Measurements from ENCODE around the gene CCDC167.

The CCDC167 gene

DNA sequence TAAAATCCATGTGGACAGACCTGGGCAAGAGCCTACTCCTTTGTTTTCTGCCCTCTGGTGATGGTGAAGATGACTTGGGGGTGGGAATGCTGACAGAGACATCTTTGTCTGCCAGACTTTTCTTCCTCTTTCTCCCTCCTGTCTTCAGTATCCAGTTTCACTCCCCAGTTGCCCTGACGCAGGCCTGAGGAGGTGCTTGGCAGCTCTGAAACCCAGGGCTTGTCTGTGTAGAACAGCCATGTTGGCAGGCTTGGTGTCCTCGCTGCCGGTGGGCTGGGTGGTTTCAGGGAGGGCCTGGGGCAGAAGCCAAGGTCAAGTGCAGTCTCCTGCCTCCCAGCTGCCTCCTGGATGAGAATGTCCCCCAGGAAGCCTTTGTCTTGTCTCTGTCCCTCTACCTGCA, 22.5 kb downstream of the CCDC167 start:
- no peak for TF ChIP-seq RAD21 (IDR thresholded peaks at IDR 0.05; ENCODE audit: low read depth)
- no peak for TF ChIP-seq EGR1 (IDR thresholded peaks at IDR 0.05)
- no peak for TF ChIP-seq NFIC (IDR thresholded peaks at IDR 0.05)
- TF ChIP-seq, protein P1, sequence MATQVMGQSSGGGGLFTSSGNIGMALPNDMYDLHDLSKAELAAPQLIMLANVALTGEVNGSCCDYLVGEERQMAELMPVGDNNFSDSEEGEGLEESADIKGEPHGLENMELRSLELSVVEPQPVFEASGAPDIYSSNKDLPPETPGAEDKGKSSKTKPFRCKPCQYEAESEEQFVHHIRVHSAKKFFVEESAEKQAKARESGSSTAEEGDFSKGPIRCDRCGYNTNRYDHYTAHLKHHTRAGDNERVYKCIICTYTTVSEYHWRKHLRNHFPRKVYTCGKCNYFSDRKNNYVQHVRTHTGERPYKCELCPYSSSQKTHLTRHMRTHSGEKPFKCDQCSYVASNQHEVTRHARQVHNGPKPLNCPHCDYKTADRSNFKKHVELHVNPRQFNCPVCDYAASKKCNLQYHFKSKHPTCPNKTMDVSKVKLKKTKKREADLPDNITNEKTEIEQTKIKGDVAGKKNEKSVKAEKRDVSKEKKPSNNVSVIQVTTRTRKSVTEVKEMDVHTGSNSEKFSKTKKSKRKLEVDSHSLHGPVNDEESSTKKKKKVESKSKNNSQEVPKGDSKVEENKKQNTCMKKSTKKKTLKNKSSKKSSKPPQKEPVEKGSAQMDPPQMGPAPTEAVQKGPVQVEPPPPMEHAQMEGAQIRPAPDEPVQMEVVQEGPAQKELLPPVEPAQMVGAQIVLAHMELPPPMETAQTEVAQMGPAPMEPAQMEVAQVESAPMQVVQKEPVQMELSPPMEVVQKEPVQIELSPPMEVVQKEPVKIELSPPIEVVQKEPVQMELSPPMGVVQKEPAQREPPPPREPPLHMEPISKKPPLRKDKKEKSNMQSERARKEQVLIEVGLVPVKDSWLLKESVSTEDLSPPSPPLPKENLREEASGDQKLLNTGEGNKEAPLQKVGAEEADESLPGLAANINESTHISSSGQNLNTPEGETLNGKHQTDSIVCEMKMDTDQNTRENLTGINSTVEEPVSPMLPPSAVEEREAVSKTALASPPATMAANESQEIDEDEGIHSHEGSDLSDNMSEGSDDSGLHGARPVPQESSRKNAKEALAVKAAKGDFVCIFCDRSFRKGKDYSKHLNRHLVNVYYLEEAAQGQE (IDR thresholded peaks at IDR 0.05; ENCODE audit: low read depth): no peak
- no peak for TF ChIP-seq CEBPB (IDR thresholded peaks at IDR 0.05)
- no peak for TF ChIP-seq EP300 (IDR thresholded peaks at IDR 0.05; ENCODE audit: borderline replicate concordance)
- no peak for TF ChIP-seq TAF1 (IDR thresholded peaks at IDR 0.05; ENCODE audit: low read depth)
- TF ChIP-seq ZBTB7A (IDR thresholded peaks at IDR 0.05; ENCODE audit: low read depth): no peak
- TF ChIP-seq FOXM1 (IDR thresholded peaks at IDR 0.05; ENCODE audit: borderline replicate concordance, low read depth): no peak
- TF ChIP-seq, protein P2, sequence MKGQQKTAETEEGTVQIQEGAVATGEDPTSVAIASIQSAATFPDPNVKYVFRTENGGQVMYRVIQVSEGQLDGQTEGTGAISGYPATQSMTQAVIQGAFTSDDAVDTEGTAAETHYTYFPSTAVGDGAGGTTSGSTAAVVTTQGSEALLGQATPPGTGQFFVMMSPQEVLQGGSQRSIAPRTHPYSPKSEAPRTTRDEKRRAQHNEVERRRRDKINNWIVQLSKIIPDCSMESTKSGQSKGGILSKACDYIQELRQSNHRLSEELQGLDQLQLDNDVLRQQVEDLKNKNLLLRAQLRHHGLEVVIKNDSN (IDR thresholded peaks at IDR 0.05): no peak
- TF ChIP-seq, protein P3, sequence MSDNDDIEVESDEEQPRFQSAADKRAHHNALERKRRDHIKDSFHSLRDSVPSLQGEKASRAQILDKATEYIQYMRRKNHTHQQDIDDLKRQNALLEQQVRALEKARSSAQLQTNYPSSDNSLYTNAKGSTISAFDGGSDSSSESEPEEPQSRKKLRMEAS (IDR thresholded peaks at IDR 0.05): no peak
- no peak for TF ChIP-seq TEAD4 (IDR thresholded peaks at IDR 0.05)
- TF ChIP-seq CREB1 (IDR thresholded peaks at IDR 0.05; ENCODE audit: low read depth): no peak
- TF ChIP-seq TCF12 (IDR thresholded peaks at IDR 0.05; ENCODE audit: low read depth): no peak
- no peak for TF ChIP-seq YY1 (IDR thresholded peaks at IDR 0.05; ENCODE audit: low read depth)

DNA sequence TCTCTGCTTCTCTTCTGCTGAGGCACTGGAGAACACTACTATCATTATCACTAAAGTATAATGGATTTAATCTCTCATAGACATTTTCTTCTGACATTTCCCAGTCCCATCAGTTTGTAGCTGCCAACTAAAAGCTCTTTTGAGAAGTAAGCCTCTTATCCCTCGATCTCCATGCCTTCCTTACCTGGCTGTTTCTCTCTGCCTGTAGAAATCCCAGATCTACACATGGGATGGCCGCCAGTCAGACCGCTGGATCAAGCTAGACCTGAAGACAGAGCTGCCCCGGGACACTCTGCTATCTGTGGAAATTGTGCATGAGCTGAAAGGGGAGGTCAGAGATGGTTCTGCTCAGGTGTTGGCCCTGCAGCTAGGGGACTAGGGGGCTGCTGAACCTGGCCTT, 25.4 kb downstream of the CCDC167 start:
- TF ChIP-seq TCF12 (IDR thresholded peaks at IDR 0.05; ENCODE audit: low read depth) (no peak), TEAD4 (IDR thresholded peaks at IDR 0.05) (no peak), FOXM1 (IDR thresholded peaks at IDR 0.05; ENCODE audit: borderline replicate concordance, low read depth) (no peak), TAF1 (IDR thresholded peaks at IDR 0.05; ENCODE audit: low read depth) (no peak), ZBTB7A (IDR thresholded peaks at IDR 0.05; ENCODE audit: low read depth) (no peak), NFIC (IDR thresholded peaks at IDR 0.05) (no peak), EP300 (IDR thresholded peaks at IDR 0.05; ENCODE audit: borderline replicate concordance) (no peak), CEBPB (IDR thresholded peaks at IDR 0.05) (no peak), EGR1 (IDR thresholded peaks at IDR 0.05) (no peak), CREB1 (IDR thresholded peaks at IDR 0.05; ENCODE audit: low read depth) (no peak)
- TF ChIP-seq, protein P3 (IDR thresholded peaks at IDR 0.05): no peak
- TF ChIP-seq, protein P1 (IDR thresholded peaks at IDR 0.05; ENCODE audit: low read depth): no peak

DNA sequence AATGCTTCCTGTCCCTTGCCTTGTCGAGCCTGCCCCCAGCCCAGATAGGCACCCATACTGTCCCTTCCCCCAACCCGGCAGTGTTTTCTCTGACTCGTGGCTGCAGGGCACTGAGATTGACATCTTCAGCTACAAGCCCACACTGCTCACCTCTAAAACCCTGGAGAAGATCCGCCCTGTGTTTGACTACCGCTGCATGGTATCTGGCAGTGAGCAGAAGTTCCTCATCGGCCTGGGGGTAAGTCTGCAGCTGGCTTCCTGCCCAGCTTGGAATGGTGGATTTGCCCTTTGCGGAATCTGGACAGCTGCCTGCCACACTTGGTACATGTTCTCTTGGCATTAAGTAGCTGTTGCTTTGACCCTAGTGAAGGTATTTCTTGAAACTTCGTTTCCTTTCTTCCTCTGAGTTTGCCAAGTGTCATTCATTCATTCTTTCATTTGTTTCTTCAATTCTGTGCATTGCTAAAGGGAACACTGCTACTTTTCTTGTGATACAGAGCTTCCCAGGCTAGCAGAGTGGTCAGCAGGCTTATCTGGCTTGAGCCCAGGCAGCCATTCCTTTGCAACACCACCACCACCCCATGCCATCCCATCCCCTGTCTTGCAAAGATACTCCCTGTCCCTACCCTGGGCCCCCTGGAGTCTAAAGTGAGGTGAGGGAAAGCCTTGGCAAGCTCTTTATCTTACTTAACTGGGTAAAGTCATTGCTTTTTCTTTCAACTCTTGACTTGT, 26.2 kb downstream of the CCDC167 start:
- TF ChIP-seq YY1 (IDR thresholded peaks at IDR 0.05; ENCODE audit: low read depth) (no peak), RAD21 (IDR thresholded peaks at IDR 0.05; ENCODE audit: low read depth) (no peak), EP300 (IDR thresholded peaks at IDR 0.05; ENCODE audit: borderline replicate concordance) (no peak), CEBPB (IDR thresholded peaks at IDR 0.05) (no peak), TEAD4 (IDR thresholded peaks at IDR 0.05) (no peak), EGR1 (IDR thresholded peaks at IDR 0.05) (no peak), CREB1 (IDR thresholded peaks at IDR 0.05; ENCODE audit: low read depth) (no peak), FOXM1 (IDR thresholded peaks at IDR 0.05; ENCODE audit: borderline replicate concordance, low read depth) (no peak), TAF1 (IDR thresholded peaks at IDR 0.05; ENCODE audit: low read depth) (no peak), TCF12 (IDR thresholded peaks at IDR 0.05; ENCODE audit: low read depth) (no peak), NFIC (IDR thresholded peaks at IDR 0.05) (no peak)
- TF ChIP-seq, protein P1 (IDR thresholded peaks at IDR 0.05; ENCODE audit: low read depth): no peak
- TF ChIP-seq, protein P2 (IDR thresholded peaks at IDR 0.05): no peak
- TF ChIP-seq, protein P3 (IDR thresholded peaks at IDR 0.05): no peak

DNA sequence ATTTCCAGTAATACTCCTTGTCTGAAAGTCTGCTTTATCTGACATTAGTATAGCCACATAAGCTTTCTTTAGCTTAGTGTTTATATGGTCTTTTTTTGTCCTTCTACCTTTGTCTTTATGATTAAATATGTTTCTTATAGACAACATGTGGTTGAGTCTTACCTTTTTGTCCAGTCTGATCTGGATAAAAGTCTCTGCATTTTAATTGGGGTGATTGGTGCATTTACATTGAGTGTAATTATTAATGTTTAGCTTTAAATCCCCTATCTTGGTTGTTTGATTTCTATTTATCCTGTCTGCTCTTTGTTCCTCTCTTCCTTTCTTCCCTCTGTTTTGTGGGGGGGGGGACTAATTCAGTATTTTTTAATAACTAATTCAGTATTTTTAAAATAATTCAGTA, 32.0 kb downstream of the CCDC167 start:
- no peak for TF ChIP-seq TCF12 (IDR thresholded peaks at IDR 0.05; ENCODE audit: low read depth)
- TF ChIP-seq EGR1 (IDR thresholded peaks at IDR 0.05): no peak
- TF ChIP-seq TEAD4 (IDR thresholded peaks at IDR 0.05): no peak
- TF ChIP-seq YY1 (IDR thresholded peaks at IDR 0.05; ENCODE audit: low read depth): no peak
- TF ChIP-seq, protein P2 (IDR thresholded peaks at IDR 0.05): no peak
- TF ChIP-seq TAF1 (IDR thresholded peaks at IDR 0.05; ENCODE audit: low read depth): no peak
- no peak for TF ChIP-seq CREB1 (IDR thresholded peaks at IDR 0.05; ENCODE audit: low read depth)
- TF ChIP-seq EP300 (IDR thresholded peaks at IDR 0.05; ENCODE audit: borderline replicate concordance): no peak
- TF ChIP-seq NFIC (IDR thresholded peaks at IDR 0.05): no peak
- TF ChIP-seq FOXM1 (IDR thresholded peaks at IDR 0.05; ENCODE audit: borderline replicate concordance, low read depth): no peak
- TF ChIP-seq, protein P3 (IDR thresholded peaks at IDR 0.05): no peak
- TF ChIP-seq, protein P1 (IDR thresholded peaks at IDR 0.05; ENCODE audit: low read depth): no peak
- no peak for TF ChIP-seq ZBTB7A (IDR thresholded peaks at IDR 0.05; ENCODE audit: low read depth)
- no peak for TF ChIP-seq RAD21 (IDR thresholded peaks at IDR 0.05; ENCODE audit: low read depth)
- TF ChIP-seq CEBPB (IDR thresholded peaks at IDR 0.05): no peak

Measured in Ishikawa (cell line).